Metanephros (tissue), 2 donors: ENCODE measurements around the gene TP53I3. TPM values are rescaled to one million over a fixed set of nuclear protein-coding genes. Genes with fewer than 3 reads are reported as not detected.

ENCODE experiments used
- small RNA-seq: library from RNA; depleted of rRNA; stranded (forward); fragments of <200 nt; gene quantifications from one replicate; pipeline ENCODE3, GENCODE V24; 2014; ENCODE audit warnings: low replicate concordance
- total RNA-seq: library from RNA; depleted of rRNA; stranded (reverse); fragments of >200 nt; gene quantifications from one replicate; pipeline ENCODE4 v1.2.3, GENCODE V29; 2014

The TP53I3 gene, protein sequence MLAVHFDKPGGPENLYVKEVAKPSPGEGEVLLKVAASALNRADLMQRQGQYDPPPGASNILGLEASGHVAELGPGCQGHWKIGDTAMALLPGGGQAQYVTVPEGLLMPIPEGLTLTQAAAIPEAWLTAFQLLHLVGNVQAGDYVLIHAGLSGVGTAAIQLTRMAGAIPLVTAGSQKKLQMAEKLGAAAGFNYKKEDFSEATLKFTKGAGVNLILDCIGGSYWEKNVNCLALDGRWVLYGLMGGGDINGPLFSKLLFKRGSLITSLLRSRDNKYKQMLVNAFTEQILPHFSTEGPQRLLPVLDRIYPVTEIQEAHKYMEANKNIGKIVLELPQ
- 42.1 TPM for total RNA-seq

GRCh38 chr2:24084386-24085199, at the start of gene TP53I3:
TP53I3 (minus strand) TSS chr2:24084834; CDS start chr2:24084326, 508 bp downstream.

DNA sequence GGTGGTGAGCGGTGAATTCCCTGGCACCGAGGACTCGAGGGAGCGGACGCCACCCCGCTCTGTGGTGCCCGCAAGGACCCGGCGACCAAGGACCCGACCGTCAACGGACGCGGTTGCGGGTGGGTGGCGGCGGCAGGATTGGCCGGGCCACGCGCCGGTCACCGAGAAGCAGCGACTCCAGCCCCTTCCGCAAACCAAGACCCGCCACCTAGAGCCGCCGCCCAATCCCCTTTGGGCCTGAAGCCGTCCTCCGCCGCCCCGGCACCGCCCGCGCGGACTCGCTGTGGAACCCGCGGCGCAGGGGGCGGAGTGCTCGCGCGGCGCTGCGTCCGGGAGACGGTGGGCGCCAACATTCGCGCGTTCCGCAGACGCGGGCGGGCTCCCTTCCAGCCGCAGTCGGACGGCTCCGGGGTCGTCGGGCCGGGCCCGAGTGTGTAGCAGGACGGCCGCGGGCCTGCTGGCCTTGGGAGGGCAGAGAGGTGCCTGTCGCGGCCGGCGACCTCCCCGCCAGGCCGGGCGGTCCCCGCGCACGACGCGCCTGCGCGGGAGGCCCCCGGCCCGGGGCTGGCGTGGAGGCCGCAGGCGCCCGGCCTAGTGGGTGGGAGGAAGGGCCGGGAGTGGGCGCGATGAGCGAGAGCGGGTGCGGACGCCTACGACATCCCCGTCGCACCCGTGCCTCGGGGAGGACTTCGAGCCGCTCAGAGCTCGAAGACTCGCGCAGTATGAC, 38.7 kb upstream of the TP53I3 start, which contains the start of the genes FAM228B and PFN4:
FAM228B (plus strand) TSS at position 275 of the 727 bp plus-strand sequence. CDS start 893 bp downstream, outside the sequence.
PFN4 (minus strand) TSS at position 140 of the 727 bp plus-strand sequence. CDS start 799 bp downstream, outside the sequence.

DNA sequence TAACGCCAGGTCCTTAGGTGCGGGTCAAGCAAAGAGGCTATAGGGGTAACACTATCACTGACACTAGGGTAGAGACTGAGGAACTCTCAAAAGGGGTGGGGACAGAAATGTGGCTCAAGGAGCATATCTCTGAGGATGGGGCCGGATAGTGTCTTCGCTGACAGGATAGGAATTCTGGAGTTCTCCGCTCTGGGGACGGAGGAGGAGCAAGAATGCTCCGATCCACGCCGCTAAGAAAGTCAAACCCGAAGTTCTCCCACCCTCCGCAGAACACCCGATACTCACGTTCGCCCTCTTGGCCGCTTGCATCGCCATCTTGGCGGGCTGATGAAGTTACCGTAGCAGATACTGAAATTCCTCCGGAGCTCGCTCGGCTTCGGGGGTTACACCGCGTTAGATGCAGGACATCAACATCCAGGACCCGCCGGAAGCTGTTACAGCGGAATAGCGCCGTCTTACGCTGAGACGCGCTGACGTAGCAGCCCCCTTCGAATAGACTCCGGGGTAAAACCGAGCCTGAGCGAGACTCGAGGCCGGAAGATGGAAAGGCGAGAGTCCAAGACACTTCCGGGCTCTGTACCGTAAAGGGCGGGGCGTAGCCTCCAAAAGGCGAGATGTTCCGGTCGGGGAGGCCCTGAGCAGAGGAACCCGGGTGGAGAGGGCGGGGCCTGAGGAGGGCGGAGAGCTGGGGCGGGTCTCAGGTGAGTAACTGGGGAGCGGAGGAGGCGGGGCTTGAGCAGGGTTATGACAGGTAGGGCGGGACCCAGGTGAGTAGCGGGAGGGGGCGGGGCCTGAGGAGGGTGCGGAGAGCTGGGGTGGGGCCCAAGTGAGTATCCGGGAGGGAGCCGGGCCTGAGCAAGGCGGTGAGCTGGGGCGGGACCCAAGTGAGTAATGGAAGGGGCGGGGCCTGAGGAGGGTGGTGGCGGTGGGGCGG, 8.5 kb downstream of the TP53I3 start, which contains the start of gene SF3B6:
SF3B6 (minus strand) TSS at position 412 of the 934 bp plus-strand sequence; CDS start at position 315, 97 bp downstream.

GRCh38 chr2:24049485-24050021, 35.1 kb downstream of the TP53I3 start, which contains the start of gene FKBP1B:
FKBP1B (plus strand) TSS chr2:24049741; CDS start chr2:24049850, 109 bp downstream.

DNA sequence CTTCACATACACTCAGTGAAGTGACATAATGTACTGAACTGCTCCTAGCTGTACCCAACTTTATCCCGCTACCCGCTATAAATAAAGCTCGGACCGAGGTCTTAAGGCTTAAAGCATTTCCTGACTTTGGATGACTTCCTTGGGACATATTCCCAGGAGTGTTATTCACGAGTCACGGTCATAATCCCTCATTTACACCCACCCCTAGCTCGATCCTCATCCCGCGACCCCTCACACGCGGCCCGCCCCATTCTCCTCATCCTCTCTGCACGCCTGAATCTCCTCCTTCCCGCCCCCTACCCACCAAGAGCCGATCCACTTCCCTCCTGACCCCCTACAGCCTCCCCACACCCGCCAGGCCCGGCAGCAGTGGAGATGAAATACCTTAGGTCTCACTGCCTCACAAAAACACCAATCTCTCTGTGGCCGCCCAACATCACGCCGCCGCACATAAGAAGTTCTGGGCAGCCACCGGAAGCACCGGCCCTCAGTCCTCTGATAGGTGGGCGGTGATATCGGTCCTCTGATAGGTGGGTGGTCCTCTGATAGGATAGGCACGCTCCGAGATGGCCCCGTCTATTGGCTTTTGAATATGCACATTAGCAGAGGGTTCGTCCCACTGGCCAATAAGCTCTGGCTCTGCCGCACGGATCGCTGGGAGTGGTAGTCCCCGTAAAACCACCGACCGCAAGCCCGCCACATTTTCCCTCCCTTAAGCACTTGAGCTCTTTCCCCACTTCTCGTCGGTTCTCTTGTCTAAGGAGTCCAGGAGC, 37.5 kb downstream of the TP53I3 start, which contains the start of gene WDCP:
WDCP (minus strand) TSS at position 462 of the 773 bp plus-strand sequence. CDS start 7,897 bp downstream, outside the sequence.

Small RNA genes within 50 kb of the gene (small RNA-seq; reads per million reads assigned to genes)
- not detected for gene RNU6-370P

Other genes starting within 250 kb of the TP53I3 start
- 30.5 TPM for gene ATAD2B, start 157.7 kb downstream of the TP53I3 start, total RNA-seq
- gene UBXN2A, start 144.4 kb downstream of the TP53I3 start, total RNA-seq: 15.2 TPM
- gene MFSD2B, start 74.7 kb downstream of the TP53I3 start, total RNA-seq: 2.2 TPM
- 12.4 TPM for gene WDCP, start 37.4 kb downstream of the TP53I3 start, total RNA-seq
- 5.9 TPM for gene FKBP1B, start 35.1 kb downstream of the TP53I3 start, total RNA-seq
- gene SF3B6, start 8.5 kb downstream of the TP53I3 start, total RNA-seq: 94.9 TPM
- 2.6 TPM for gene PFN4, start 38.5 kb upstream of the TP53I3 start, total RNA-seq
- gene FAM228B, start 38.6 kb upstream of the TP53I3 start, total RNA-seq: 18.7 TPM
- gene FAM228A, start 90.2 kb upstream of the TP53I3 start, total RNA-seq: 1.7 TPM